NT2/D1 (cell line): ENCODE results near the gene PJA2.

Experiments used
- SUZ12 ChIP-seq: IDR thresholded peaks from 2 replicates; pipeline ENCODE4 v1.6.1; 2011; ENCODE audit not compliant: insufficient read length, insufficient read depth; ENCODE audit errors: extremely low read depth
- YY1 ChIP-seq: IDR thresholded peaks from 2 replicates; pipeline ENCODE4 v1.6.1; 2011; ENCODE audit not compliant: insufficient read length, insufficient read depth
- ZNF274 ChIP-seq: IDR thresholded peaks from 2 replicates; pipeline ENCODE4 v1.6.1; 2011; ENCODE audit warnings: mild to moderate bottlenecking, low read depth, low read length

DNA sequence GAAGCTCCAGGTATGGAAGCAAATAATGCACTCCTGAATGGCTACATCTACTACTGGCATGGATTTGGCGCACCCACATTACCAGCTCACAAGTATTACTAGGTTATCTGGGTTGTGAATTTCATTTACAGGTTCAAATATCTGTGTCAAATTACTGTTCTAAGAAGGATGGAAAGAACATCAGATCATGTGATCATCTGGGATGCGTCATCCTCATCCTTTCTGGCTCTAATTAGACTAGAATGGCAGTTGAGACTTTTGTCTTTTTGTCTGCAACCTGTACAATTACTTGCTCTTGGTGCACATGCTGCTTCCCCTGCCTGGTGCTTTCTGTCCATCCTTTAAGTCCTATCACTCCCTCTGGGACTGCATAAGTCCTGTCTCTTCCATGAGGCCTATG lies 64.1 kb downstream of the PJA2 start:
- no peak for TF ChIP-seq YY1
- TF ChIP-seq ZNF274: no peak
- no peak for TF ChIP-seq SUZ12
